ENCODE results near the gene ARL6IP1.

- no peak for TF ChIP-seq CTCF (IDR thresholded peaks at IDR 0.05; ENCODE audit: low read length)
- no peak for TF ChIP-seq EZH2 (IDR thresholded peaks at IDR 0.05; ENCODE audit: borderline replicate concordance, low read length)
These were observed 1.1 kb downstream of the ARL6IP1 start for GRCh38 chr16:18800293-18800692.

Measured in OCI-LY1 (cell line).